ENCODE measurements around the gene GSAP. TPM values are rescaled to one million over a fixed set of nuclear protein-coding genes. Genes with fewer than 3 reads are reported as not detected.

GSAP gene
- total and polyA plus RNA-seq, 2 of the 4 experiments (the other 2 are of a cell fraction): 1.6 to 1.8 TPM

DNA sequence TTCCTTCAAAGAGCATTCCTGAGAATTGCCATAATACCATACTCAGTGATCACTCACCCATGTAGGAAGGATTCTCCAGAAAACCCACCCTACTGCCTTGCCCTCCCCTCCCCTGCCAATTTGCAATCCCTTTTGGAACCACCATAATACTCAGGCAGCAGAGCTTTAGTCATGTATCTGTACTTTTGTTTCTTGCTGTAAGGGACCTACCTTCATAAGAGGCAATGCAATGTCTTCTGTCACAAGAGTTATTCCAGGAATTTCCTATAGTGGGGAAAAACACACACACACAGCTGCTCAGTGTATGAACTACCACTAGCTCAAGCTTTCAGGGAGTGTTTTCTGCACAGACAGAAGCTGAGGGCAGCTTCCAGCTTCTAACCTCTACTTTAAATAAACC is 67.0 kb downstream of the GSAP start:
- BruUV-seq (replicated peaks): no TSS peak
- no peak overlapping the region for H2AK5ac ChIP-seq (ENCODE audit: low read depth, low read length)
- in situ Hi-C loops (cut with MboI; ENCODE audit: low sequenced_read_pairs) (no loop called here), intact Hi-C loops (cut with micrococcal nuclease) (no loop called here), dilution Hi-C loops (cut with HindIII; ENCODE audit: low sequenced_read_pairs, unreplicated experiment) (no loop called here)
- no peak overlapping the region for H3K56ac ChIP-seq (ENCODE audit: extremely low read depth, insufficient read depth, low read length)
- no peak overlapping the region for H4K91ac ChIP-seq (ENCODE audit: insufficient read depth, low read depth, low read length)
- ATAC-seq (ENCODE audit: low read depth): peak; percentile 60
- H3K36me3 ChIP-seq (ENCODE audit: control insufficient read depth, insufficient read depth, low read length): no peaks in the 10 kb centered on the region
- H2BK120ac ChIP-seq (ENCODE audit: low read depth, low read length): no peak overlapping the region
- H3K14ac ChIP-seq (replicated peaks; ENCODE audit: low read depth, low read length): no peak overlapping the region
- H3K79me1 ChIP-seq (ENCODE audit: low read depth in 1 of 2, low read length in 2 of 2): no peaks in the 10 kb centered on the region
- no peak overlapping the region for H4K5ac ChIP-seq (ENCODE audit: low read depth, low read length)
- H3K27ac ChIP-seq (ENCODE audit: insufficient read depth, low read length): no peak overlapping the region
- H3K4me1 ChIP-seq (ENCODE audit: control insufficient read depth, insufficient read depth, low read length): peaks cover 12% of the 10 kb centered on the region
- H2BK20ac ChIP-seq (ENCODE audit: low read depth, low read length): 0 out of 2 replicates have a peak overlapping the region, but pooled peaks have one; percentile 1
- H2BK5ac ChIP-seq (ENCODE audit: low read depth, low read length, poor library complexity, severe bottlenecking): no peak overlapping the region
- TF ChIP-seq MAFK (IDR thresholded peaks at IDR 0.05; ENCODE audit: low read depth, low read length): no peak
- TF ChIP-seq, protein P1, sequence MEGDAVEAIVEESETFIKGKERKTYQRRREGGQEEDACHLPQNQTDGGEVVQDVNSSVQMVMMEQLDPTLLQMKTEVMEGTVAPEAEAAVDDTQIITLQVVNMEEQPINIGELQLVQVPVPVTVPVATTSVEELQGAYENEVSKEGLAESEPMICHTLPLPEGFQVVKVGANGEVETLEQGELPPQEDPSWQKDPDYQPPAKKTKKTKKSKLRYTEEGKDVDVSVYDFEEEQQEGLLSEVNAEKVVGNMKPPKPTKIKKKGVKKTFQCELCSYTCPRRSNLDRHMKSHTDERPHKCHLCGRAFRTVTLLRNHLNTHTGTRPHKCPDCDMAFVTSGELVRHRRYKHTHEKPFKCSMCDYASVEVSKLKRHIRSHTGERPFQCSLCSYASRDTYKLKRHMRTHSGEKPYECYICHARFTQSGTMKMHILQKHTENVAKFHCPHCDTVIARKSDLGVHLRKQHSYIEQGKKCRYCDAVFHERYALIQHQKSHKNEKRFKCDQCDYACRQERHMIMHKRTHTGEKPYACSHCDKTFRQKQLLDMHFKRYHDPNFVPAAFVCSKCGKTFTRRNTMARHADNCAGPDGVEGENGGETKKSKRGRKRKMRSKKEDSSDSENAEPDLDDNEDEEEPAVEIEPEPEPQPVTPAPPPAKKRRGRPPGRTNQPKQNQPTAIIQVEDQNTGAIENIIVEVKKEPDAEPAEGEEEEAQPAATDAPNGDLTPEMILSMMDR (conservative IDR thresholded peaks at IDR 0.05; ENCODE audit: low read depth, low read length): no peak
- no peak for TF ChIP-seq CHD1 (IDR thresholded peaks at IDR 0.05; ENCODE audit: low read depth, low read length)
- TF ChIP-seq RCOR1 (IDR thresholded peaks at IDR 0.05; ENCODE audit: insufficient replicate concordance, low read length): no peak
- TF ChIP-seq MAZ (IDR thresholded peaks at IDR 0.05; ENCODE audit: borderline replicate concordance, low read depth, low read length): no peak
- no peak for TF ChIP-seq MXI1 (IDR thresholded peaks at IDR 0.05; ENCODE audit: borderline replicate concordance, low read depth, low read length)
- no peak overlapping the region for H3K9ac ChIP-seq (ENCODE audit: low read depth, low read length)
- no peak overlapping the region for H4K8ac ChIP-seq (ENCODE audit: low read depth in 2 of 2, low read length in 2 of 2)
- H3K4me3 ChIP-seq (ENCODE audit: insufficient read depth, low read depth, low read length): no peak overlapping the region
- no peaks in the 10 kb centered on the region for H3K27me3 ChIP-seq (ENCODE audit: control insufficient read depth, insufficient read depth, low read length)
- no peak overlapping the region for H2AFZ ChIP-seq (replicated peaks; ENCODE audit: low read length, poor library complexity)
- H3K4ac ChIP-seq (ENCODE audit: low read depth, low read length): no peak overlapping the region
- DNase-seq: peak; percentile 46
- H2BK15ac ChIP-seq (ENCODE audit: low read depth, low read length): no peak overlapping the region
- H3K9me3 ChIP-seq (ENCODE audit: control insufficient read depth, insufficient read depth, low read length): no peaks in the 10 kb centered on the region
- ChIA-PET POLR2A (ENCODE audit: unreplicated experiment) (no interaction called here), CTCF (no interaction called here)
- H3K23ac ChIP-seq (ENCODE audit: low read depth, low read length): no peak overlapping the region
- H3K18ac ChIP-seq (ENCODE audit: low read depth, low read length): no peak overlapping the region; the same call in 1 of the 2 replicates
- 0 out of 2 replicates have a peak, but pooled peaks cover 3% of the 10 kb centered on the region for H3K9me1 ChIP-seq (ENCODE audit: insufficient read depth, low read length)
- 0 out of 2 replicates have a peak overlapping the region, but pooled peaks have one; percentile 16 for H3K4me2 ChIP-seq (ENCODE audit: low read depth, low read length)
- H4K20me1 ChIP-seq (ENCODE audit: insufficient read depth, low read length): no peaks in the 10 kb centered on the region
- no peak overlapping the region for H2AK9ac ChIP-seq (replicated peaks; ENCODE audit: low read depth, low read length, poor library complexity)

Data from IMR-90 (cell line).